DMS79 (cell line): ENCODE measurements around the gene SLC10A4.

Experiments
- DNase-seq: peaks from one replicate; lab custom pipeline; 2025; lab: John Stamatoyannopoulos, UW

SLC10A4 gene

GRCh38 chr4:48489683-48490011, 6.5 kb downstream of the SLC10A4 start:
- no peak for DNase-seq

GRCh38 chr4:48490012-48490679, 7.0 kb downstream of the SLC10A4 start, which contains the start of gene ZAR1:
Gene ZAR1 (plus strand): TSS chr4:48490252. CDS start chr4:48490292, 40 bp downstream.
- DNase-seq = no peak

GRCh38 chr4:48490680-48491513, 7.8 kb downstream of the SLC10A4 start:
- DNase-seq = no peak

GRCh38 chr4:48491514-48492176, 8.5 kb downstream of the SLC10A4 start:
- no peak for DNase-seq

- peak; percentile 72 for DNase-seq
Measured at GRCh38 chr4:48493452-48494100, 10.4 kb downstream of the SLC10A4 start.

GRCh38 chr4:48495941-48496340, 12.8 kb downstream of the SLC10A4 start:
- DNase-seq = no peak

- DNase-seq = no peak
Measured at GRCh38 chr4:48498895-48499294, 15.8 kb downstream of the SLC10A4 start.

GRCh38 chr4:48499551-48500066, 16.5 kb downstream of the SLC10A4 start:
- no peak for DNase-seq

- no peak for DNase-seq
Measured at GRCh38 chr4:48503233-48504025, 20.3 kb downstream of the SLC10A4 start.

GRCh38 chr4:48504026-48504330, 20.8 kb downstream of the SLC10A4 start:
- DNase-seq = no peak

GRCh38 chr4:48504352-48504751, 21.2 kb downstream of the SLC10A4 start:
- no peak for DNase-seq

- DNase-seq = no peak
Measured at GRCh38 chr4:48506716-48507115, 23.6 kb downstream of the SLC10A4 start.

GRCh38 chr4:48509543-48509942, 26.4 kb downstream of the SLC10A4 start:
- DNase-seq = no peak

GRCh38 chr4:48518143-48518542, 35.0 kb downstream of the SLC10A4 start:
- no peak for DNase-seq

GRCh38 chr4:48526406-48526805, 43.3 kb downstream of the SLC10A4 start:
- DNase-seq = no peak

GRCh38 chr4:48538358-48538757, 55.2 kb downstream of the SLC10A4 start:
- DNase-seq = no peak
